CD8-positive, alpha-beta memory T cell (primary cell): ENCODE data around the gene B9D1. TPM values are rescaled to one million over a fixed set of nuclear protein-coding genes. Genes with fewer than 3 reads are reported as not detected.

Source experiments
- CTCF ChIA-PET: fragments of 350-600 bp; sonication (Branson Sonifier 250); formaldehyde crosslinking; loops from one replicate; lab custom pipeline; 2021; ENCODE audit warnings: antibody characterized with exemption; lab: Charles Lee
- POLR2A ChIA-PET: fragments of 350-600 bp; sonication (Branson Sonifier 250); formaldehyde crosslinking; loops from one replicate; lab custom pipeline; 2021; ENCODE audit warnings: antibody characterized with exemption; lab: Charles Lee
- DNase-seq, 5 donors: peaks; one replicate each; pipeline versions ENCODE4 v3.0.0 to v3.0.0-alpha.2; 2020 to 2022; ENCODE audit warnings: mixed read lengths in 1 of 5
- H3K27ac ChIP-seq: one replicate; pipeline ENCODE4 v1.7.0; 2013; ENCODE audit warnings: low read depth, mild to moderate bottlenecking, low read length, moderate library complexity
- H3K27me3 ChIP-seq: 2 replicates; pipeline ENCODE4 v1.7.0; 2013; ENCODE audit warnings: low read length, mild to moderate bottlenecking; ENCODE audit not compliant: insufficient read depth, poor library complexity, severe bottlenecking
- H3K36me3 ChIP-seq: 2 replicates; pipeline ENCODE4 v1.7.0; 2013; ENCODE audit warnings: mild to moderate bottlenecking, low read length, moderate library complexity; ENCODE audit not compliant: insufficient read depth
- H3K4me1 ChIP-seq: 2 replicates; pipeline ENCODE4 v1.7.0; 2013; ENCODE audit warnings: mild to moderate bottlenecking, low read length, moderate library complexity; ENCODE audit not compliant: insufficient read depth
- H3K4me3 ChIP-seq: 2 replicates; pipeline ENCODE4 v1.7.0; 2013; ENCODE audit warnings: mild to moderate bottlenecking, low read length
- H3K9me3 ChIP-seq: 2 replicates; pipeline ENCODE4 v1.7.0; 2013; ENCODE audit warnings: mild to moderate bottlenecking, low read length
- H3K27ac Mint-ChIP-seq, 8 donors: one replicate each; pipeline ENCODE4 v1.8.0; 2020 to 2021; ENCODE audit warnings: mixed read lengths in 8 of 8, mild to moderate bottlenecking in 6 of 8, inconsistent platforms in 3 of 8, moderate library complexity in 3 of 8
- H3K27me3 Mint-ChIP-seq, 2 donors: one replicate each; pipeline ENCODE4 v1.8.0; 2020 to 2021; ENCODE audit warnings: mixed read lengths in 2 of 2, mild to moderate bottlenecking in 1 of 2, moderate library complexity in 1 of 2
- H3K36me3 Mint-ChIP-seq, 3 donors: one replicate each; pipeline ENCODE4 v1.8.0; 2020 to 2021; ENCODE audit warnings: mixed read lengths in 3 of 3, inconsistent platforms in 1 of 3, mild to moderate bottlenecking in 1 of 3
- H3K4me1 Mint-ChIP-seq, 3 donors: one replicate each; pipeline ENCODE4 v1.8.0; 2020 to 2021; ENCODE audit warnings: mixed read lengths in 3 of 3, inconsistent platforms in 1 of 3, mild to moderate bottlenecking in 1 of 3
- H3K4me3 Mint-ChIP-seq, 7 donors: one replicate each; pipeline ENCODE4 v1.8.0; 2020 to 2021; ENCODE audit warnings: mixed read lengths in 7 of 7, mild to moderate bottlenecking in 6 of 7, moderate library complexity in 4 of 7, inconsistent platforms in 2 of 7
- H3K9me3 Mint-ChIP-seq, 5 donors: one replicate each; pipeline ENCODE4 v1.8.0; 2020 to 2022; ENCODE audit warnings: mixed read lengths in 5 of 5, mild to moderate bottlenecking in 3 of 5, moderate library complexity in 2 of 5, inconsistent platforms in 1 of 5
- polyA plus RNA-seq: library from polyadenylated mRNA; unstranded; fragments of 300-500 nt; fragmentation: Illumina TruSeq; gene quantifications from one replicate; pipeline ENCODE4 v1.2.3, GENCODE V29; 2021
- total RNA-seq, 2 experiments: library from RNA; stranded (reverse); gene quantifications; one replicate each; pipeline ENCODE4 v1.2.3, GENCODE V29; 2021

Gene B9D1
- total and polyA plus RNA-seq, 3 experiments from 2014 or later = 0.67 to 6.8 (median 4.8) TPM

- H3K4me3 ChIP-seq = no peak overlapping the region
- Mint-ChIP-seq H3K9me3 (peaks cover 2 to 12% (median 10%) of the 10 kb centered on the region in 5 donors), H3K36me3 (peaks cover 0 to 5% (median 0%) of the 10 kb centered on the region in 3 donors), H3K4me3 (no peak overlapping the region), H3K4me1 (no peaks in the 10 kb centered on the region), H3K27ac (peak overlapping the region in 1 of 8 donors; percentile 63), H3K27me3 (peaks cover 0 to 4% of the 10 kb centered on the region in 2 donors)
- POLR2A ChIA-PET = no interaction called here
- DNase-seq = no peak
- H3K9me3 ChIP-seq = no peaks in the 10 kb centered on the region
- H3K36me3 ChIP-seq = no peaks in the 10 kb centered on the region
- H3K27ac ChIP-seq = no peak overlapping the region
- H3K27me3 ChIP-seq = no peaks in the 10 kb centered on the region
- H3K4me1 ChIP-seq = no peaks in the 10 kb centered on the region
- CTCF ChIA-PET = no interaction called here
Measured at GRCh38 chr17:19329839-19330238, 32.7 kb downstream of the B9D1 start.

DNA sequence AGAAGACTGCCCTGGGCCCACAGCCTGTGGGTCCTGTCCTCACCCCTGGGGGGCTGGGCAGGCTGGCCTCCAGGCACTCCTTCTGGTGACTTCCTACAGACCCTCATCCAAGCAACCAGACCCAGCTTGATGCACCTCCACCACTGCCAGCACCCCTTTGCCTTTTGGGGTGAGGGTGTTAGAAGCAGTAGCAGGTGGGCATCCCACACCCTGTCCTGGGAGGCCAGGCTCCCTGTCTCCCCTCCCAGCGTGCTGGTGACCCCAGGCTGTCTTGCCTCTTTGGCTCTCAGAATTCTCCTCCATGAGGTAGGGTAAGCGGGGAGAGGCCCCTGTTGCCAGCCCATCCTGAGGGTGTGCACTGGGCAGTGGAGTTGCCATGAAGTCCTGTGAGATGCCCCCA is 33.4 kb downstream of the B9D1 start:
- Histone ChIP-seq H3K4me1 (no peaks in the 10 kb centered on the region), H3K27me3 (no peaks in the 10 kb centered on the region), H3K27ac (no peak overlapping the region), H3K9me3 (no peaks in the 10 kb centered on the region), H3K4me3 (no peak overlapping the region), H3K36me3 (no peaks in the 10 kb centered on the region)
- H3K9me3 Mint-ChIP-seq = peaks cover 2 to 17% (median 11%) of the 10 kb centered on the region in 5 donors
- H3K27me3 Mint-ChIP-seq = peaks cover 0 to 4% of the 10 kb centered on the region in 2 donors
- H3K27ac Mint-ChIP-seq = no peak overlapping the region
- H3K4me3 Mint-ChIP-seq = no peak overlapping the region
- H3K4me1 Mint-ChIP-seq = no peaks in the 10 kb centered on the region
- POLR2A ChIA-PET = interaction anchor here (0.5 kb wide), 1 partner anchor 23 kb away, joined by 4 read pairs; no protein-coding TSS in a partner anchor
- DNase-seq = no peak
- CTCF ChIA-PET = no interaction called here
- peaks cover 0 to 5% (median 0%) of the 10 kb centered on the region in 3 donors for H3K36me3 Mint-ChIP-seq

GRCh38 chr17:19328441-19329061 is 34.0 kb downstream of the B9D1 start:
- Mint-ChIP-seq H3K4me3 (no peak overlapping the region), H3K9me3 (peaks cover 2 to 17% (median 11%) of the 10 kb centered on the region in 5 donors), H3K36me3 (peaks cover 0 to 5% (median 2%) of the 10 kb centered on the region in 3 donors), H3K4me1 (no peaks in the 10 kb centered on the region), H3K27ac (peak overlapping the region in 1 of 8 donors; percentile 45), H3K27me3 (peaks cover 0 to 4% of the 10 kb centered on the region in 2 donors)
- ChIA-PET CTCF (no interaction called here), POLR2A (no interaction called here)
- Histone ChIP-seq H3K27ac (no peak overlapping the region), H3K27me3 (no peaks in the 10 kb centered on the region), H3K4me1 (no peaks in the 10 kb centered on the region), H3K9me3 (no peaks in the 10 kb centered on the region), H3K4me3 (no peak overlapping the region), H3K36me3 (no peaks in the 10 kb centered on the region)
- no peak for DNase-seq

DNA sequence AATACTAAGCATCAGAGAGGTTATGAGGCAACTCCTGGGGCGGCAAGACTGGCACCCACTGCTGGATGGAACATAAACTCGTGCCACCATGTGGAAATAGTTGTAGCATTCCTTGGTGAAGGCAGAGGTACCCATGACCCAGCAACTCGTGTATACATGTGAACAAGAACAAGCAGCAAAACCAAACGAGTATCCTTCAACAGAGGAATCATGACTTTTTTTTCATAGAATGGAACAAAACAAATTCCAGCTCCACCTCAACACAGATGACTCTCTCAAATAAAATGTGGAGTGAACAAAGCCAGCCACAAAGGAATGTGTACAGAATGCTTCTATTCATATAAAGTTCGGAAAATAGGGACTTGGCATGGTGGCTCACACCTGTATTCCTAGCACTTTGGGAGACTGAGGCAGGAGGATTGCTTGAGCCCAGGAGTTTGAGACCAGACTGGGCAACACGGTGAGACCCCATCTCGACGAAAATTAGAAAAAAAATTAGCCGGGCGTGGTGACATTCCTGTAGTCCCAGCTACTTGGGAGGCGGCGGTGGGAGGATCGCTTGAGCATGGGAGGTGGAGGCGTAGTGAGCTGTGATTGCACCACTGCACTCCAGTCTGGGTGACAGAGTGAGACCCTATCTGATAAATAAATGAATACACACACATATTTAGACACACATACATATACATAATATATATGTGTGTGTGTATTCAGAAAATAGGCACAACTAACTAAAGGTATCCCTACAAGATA is 35.3 kb downstream of the B9D1 start:
- ChIA-PET CTCF (no interaction called here), POLR2A (no interaction called here)
- no peak for DNase-seq
- Mint-ChIP-seq H3K4me3 (no peak overlapping the region), H3K4me1 (no peaks in the 10 kb centered on the region), H3K9me3 (peaks cover 2 to 17% (median 11%) of the 10 kb centered on the region in 5 donors), H3K36me3 (peaks cover 0 to 5% (median 2%) of the 10 kb centered on the region in 3 donors), H3K27ac (no peak overlapping the region), H3K27me3 (peaks cover 0 to 10% of the 10 kb centered on the region in 2 donors)
- H3K36me3 ChIP-seq = no peaks in the 10 kb centered on the region
- no peak overlapping the region for H3K27ac ChIP-seq
- H3K4me3 ChIP-seq = no peak overlapping the region
- no peaks in the 10 kb centered on the region for H3K4me1 ChIP-seq
- no peaks in the 10 kb centered on the region for H3K9me3 ChIP-seq
- no peaks in the 10 kb centered on the region for H3K27me3 ChIP-seq

GRCh38 chr17:19325542-19325941 is 37.0 kb downstream of the B9D1 start:
- Histone ChIP-seq H3K36me3 (no peaks in the 10 kb centered on the region), H3K27ac (no peak overlapping the region), H3K4me3 (no peak overlapping the region), H3K9me3 (no peaks in the 10 kb centered on the region), H3K27me3 (no peaks in the 10 kb centered on the region), H3K4me1 (no peaks in the 10 kb centered on the region)
- ChIA-PET POLR2A (no interaction called here), CTCF (no interaction called here)
- peaks cover 0 to 10% of the 10 kb centered on the region in 2 donors for H3K27me3 Mint-ChIP-seq
- H3K9me3 Mint-ChIP-seq = peaks cover 2 to 17% (median 11%) of the 10 kb centered on the region in 5 donors
- no peak overlapping the region for H3K27ac Mint-ChIP-seq
- no peak for DNase-seq
- H3K4me1 Mint-ChIP-seq = no peaks in the 10 kb centered on the region
- no peak overlapping the region for H3K4me3 Mint-ChIP-seq
- H3K36me3 Mint-ChIP-seq = peaks cover 0 to 5% (median 2%) of the 10 kb centered on the region in 3 donors

GRCh38 chr17:19322861-19323260 is 39.7 kb downstream of the B9D1 start:
- no peak overlapping the region for H3K27ac ChIP-seq
- no peaks in the 10 kb centered on the region for H3K4me1 ChIP-seq
- H3K4me3 Mint-ChIP-seq = no peak overlapping the region
- H3K36me3 Mint-ChIP-seq = peaks cover 0 to 5% (median 2%) of the 10 kb centered on the region in 3 donors
- POLR2A ChIA-PET = no interaction called here
- H3K36me3 ChIP-seq = no peaks in the 10 kb centered on the region
- peaks cover 2 to 17% (median 11%) of the 10 kb centered on the region in 5 donors for H3K9me3 Mint-ChIP-seq
- H3K27me3 ChIP-seq = no peaks in the 10 kb centered on the region
- H3K4me3 ChIP-seq = no peak overlapping the region
- H3K9me3 ChIP-seq = no peaks in the 10 kb centered on the region
- no peak overlapping the region for H3K27ac Mint-ChIP-seq
- H3K4me1 Mint-ChIP-seq = no peaks in the 10 kb centered on the region
- CTCF ChIA-PET = no interaction called here
- H3K27me3 Mint-ChIP-seq = peaks cover 0 to 11% of the 10 kb centered on the region in 2 donors
- DNase-seq = no peak

DNA sequence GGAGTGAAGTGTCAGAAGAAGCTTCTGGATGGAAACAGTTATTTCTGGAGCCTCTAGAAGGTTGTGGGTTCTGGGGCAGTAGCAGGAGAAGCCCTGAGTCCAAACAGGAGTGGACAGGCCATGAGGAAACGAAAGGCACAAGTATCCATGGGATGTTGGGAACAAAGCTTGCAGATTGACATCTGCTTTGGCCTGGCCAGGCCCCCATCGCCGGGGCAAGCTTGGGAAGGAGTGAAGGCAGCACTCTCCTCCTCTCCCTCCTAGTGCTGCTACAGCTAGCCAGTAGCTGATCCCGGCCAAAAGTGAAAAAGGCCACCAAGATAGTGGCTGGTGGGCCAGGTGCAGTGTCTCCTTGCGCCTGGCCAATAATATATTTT is 40.4 kb downstream of the B9D1 start:
- peaks cover 0 to 5% (median 2%) of the 10 kb centered on the region in 3 donors for H3K36me3 Mint-ChIP-seq
- no peaks in the 10 kb centered on the region for H3K9me3 ChIP-seq
- DNase-seq = no peak
- CTCF ChIA-PET = no interaction called here
- H3K4me1 ChIP-seq = no peaks in the 10 kb centered on the region
- POLR2A ChIA-PET = interaction anchor here (0.5 kb wide), 1 partner anchor 17 kb away, joined by 4 read pairs; no protein-coding TSS in a partner anchor
- H3K27ac ChIP-seq = no peak overlapping the region
- H3K27me3 Mint-ChIP-seq = peaks cover 0 to 12% of the 10 kb centered on the region in 2 donors
- no peaks in the 10 kb centered on the region for H3K4me1 Mint-ChIP-seq
- H3K36me3 ChIP-seq = no peaks in the 10 kb centered on the region
- H3K4me3 ChIP-seq = no peak overlapping the region
- peaks cover 2 to 17% (median 11%) of the 10 kb centered on the region in 5 donors for H3K9me3 Mint-ChIP-seq
- no peak overlapping the region for H3K27ac Mint-ChIP-seq
- H3K4me3 Mint-ChIP-seq = no peak overlapping the region
- no peaks in the 10 kb centered on the region for H3K27me3 ChIP-seq
